IPS-18c (cell line): ENCODE data around the gene WFDC8.
"Not testable (repeated sequence)": the region's sequence is repeated elsewhere in the genome, so short reads cannot be mapped to it uniquely, and the experiment has no call there.

Experiments used
- H3K4me3 ChIP-seq: 2 replicates; pipeline ENCODE4 v1.7.0; 2013; ENCODE audit warnings: low read depth, mild to moderate bottlenecking, low read length, moderate library complexity; ENCODE audit not compliant: insufficient read depth
- H3K9me3 ChIP-seq: one replicate; pipeline ENCODE4 v1.6.1; 2013; ENCODE audit warnings: mild to moderate bottlenecking, low read length, moderate library complexity; ENCODE audit not compliant: control insufficient read depth, insufficient read depth

The WFDC8 gene

DNA sequence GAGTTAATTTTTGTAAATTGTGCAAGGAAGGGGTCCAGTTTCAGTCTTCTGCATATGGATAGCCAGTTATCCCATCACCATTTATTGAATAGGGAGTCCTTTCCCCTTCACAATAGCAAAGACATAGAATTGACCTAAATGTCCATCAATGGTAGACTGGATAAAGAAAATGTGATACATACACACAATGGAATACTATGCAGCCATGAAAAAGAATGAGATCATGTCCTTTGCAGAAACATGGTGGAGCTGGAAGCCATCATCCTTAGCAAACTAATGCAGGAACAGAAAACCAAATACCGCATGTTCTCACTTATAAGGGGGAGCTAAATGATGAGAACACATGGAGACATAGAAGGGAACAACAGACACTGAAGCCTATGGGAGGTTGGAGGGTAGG is 9.4 kb downstream of the WFDC8 start:
- H3K9me3 ChIP-seq, H3K4me3 ChIP-seq: not testable (repeated sequence)

DNA sequence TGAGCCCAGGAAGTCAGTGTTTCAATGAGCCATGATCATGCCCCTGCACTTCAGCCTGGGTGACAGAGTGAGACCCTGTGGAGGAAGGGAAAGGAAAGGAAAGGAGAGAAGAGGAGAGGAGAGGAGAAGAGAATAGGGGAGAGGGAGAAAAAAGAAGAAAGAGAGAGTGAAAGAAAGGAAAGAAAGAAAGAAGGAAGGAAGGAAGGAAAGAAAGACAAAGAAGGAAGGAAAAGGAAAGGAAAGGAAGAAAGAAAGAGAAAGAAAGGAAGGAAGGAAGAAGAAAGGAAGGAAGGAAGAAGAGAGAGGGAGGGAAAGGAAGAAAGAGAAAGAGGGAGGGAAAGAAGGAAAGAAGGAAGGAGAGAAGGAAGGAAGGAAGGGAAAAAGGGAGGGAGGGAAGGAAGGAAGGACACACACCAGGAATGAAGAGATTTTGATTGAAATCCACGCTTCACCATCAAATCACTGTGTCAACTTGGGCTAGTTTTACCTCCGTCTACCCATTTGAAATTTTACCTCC is 14.3 kb downstream of the WFDC8 start:
- no peaks in the 10 kb centered on the region for H3K9me3 ChIP-seq
- H3K4me3 ChIP-seq: no peak overlapping the region

DNA sequence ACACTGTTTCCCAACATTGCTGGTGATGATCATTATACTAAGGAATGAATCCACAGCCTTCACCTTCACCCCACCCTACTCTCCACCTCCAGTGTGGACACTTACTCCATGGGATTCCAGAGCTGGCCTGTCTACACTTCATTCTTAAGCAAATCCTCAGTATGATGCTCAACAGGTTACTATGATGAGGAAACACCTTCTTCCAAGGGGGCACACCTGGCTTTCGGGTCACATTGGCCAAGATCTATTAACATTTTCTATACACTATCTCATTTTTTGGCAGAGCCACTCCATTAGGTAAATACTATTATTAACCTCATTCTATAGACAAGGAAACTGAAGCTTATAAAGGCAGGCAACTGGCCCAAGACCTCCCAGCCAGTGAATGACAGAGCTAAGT is 23.9 kb downstream of the WFDC8 start:
- no peaks in the 10 kb centered on the region for H3K9me3 ChIP-seq
- no peak overlapping the region for H3K4me3 ChIP-seq

DNA sequence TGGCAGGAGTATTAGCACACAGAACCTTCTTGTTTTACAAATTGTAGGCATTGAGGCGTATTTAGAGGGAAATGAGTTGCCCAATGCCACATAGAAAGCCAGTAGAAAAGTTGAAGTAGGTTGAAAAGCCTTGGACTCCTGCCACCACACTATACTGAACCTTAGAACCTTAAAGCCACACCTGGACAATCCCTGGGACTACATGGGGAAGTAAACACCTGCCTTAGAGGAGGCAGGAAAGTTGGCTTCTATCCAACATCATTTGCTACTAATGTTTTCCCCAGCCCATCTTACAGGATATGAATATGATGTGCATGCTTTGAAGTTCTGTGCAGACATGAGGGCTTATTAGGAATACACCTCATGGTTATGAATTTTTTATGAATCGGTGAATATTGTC is 26.6 kb downstream of the WFDC8 start:
- Histone ChIP-seq H3K4me3 (no peak overlapping the region), H3K9me3 (no peaks in the 10 kb centered on the region)

- no peaks in the 10 kb centered on the region for H3K9me3 ChIP-seq
Measured at GRCh38 chr20:45550765-45551164, 28.3 kb downstream of the WFDC8 start.

GRCh38 chr20:45548410-45548809 is 30.7 kb downstream of the WFDC8 start:
- H3K9me3 ChIP-seq: no peaks in the 10 kb centered on the region
- H3K4me3 ChIP-seq: no peak overlapping the region

More at GRCh38 chr20:45550765-45551164, 28.3 kb downstream of the WFDC8 start:
- no peak overlapping the region for H3K4me3 ChIP-seq

- no peak within 1 kb of the TSS for H3K4me3 ChIP-seq
Measured at GRCh38 chr20:45547206-45547770, 31.8 kb downstream of the WFDC8 start, which contains the start of gene EPPIN. EPPIN (minus strand) TSS chr20:45547401; CDS start chr20:45547357, 44 bp downstream.

DNA sequence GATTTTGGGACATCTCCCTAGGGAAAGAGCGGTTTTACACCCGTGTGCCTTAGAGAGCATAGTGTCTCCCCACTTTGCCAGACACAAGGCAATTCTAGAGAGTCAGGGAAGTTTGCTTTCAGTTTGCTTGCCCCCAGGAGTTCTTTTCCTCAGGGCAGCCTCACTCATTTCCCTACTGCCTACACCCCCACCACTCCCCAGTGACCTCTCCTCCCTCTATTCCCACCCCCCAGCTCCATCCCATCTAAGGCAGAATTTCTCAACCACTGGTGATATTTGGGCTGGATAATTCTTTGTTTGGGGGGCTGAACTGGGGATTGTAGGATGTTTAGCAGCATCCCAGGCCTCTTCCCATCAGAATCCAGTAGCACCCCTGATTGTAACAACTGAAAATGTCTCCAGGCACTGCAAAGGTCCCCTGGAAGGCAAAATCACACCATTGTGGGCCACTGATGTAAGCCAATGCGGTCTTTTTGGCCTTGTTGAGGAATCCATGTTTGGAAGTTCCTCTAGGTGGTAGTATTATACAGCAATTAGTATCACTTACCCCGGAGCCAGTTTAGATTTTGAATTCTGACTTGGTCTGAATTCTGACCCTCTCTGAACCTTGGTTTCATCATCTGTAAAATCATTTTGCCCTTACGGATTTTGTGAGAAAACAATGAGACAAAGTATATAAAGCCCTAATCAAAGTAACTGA is 33.2 kb downstream of the WFDC8 start:
- no peaks in the 10 kb centered on the region for H3K9me3 ChIP-seq

More at GRCh38 chr20:45547206-45547770, 31.8 kb downstream of the WFDC8 start, which contains the start of gene EPPIN:
- H3K9me3 ChIP-seq: no peaks in the 10 kb centered on the region

GRCh38 chr20:45545351-45545750 is 33.7 kb downstream of the WFDC8 start:
- H3K4me3 ChIP-seq: no peak overlapping the region
- H3K9me3 ChIP-seq: no peaks in the 10 kb centered on the region

More for the DNA sequence above, 33.2 kb downstream of the WFDC8 start:
- H3K4me3 ChIP-seq: no peak overlapping the region

DNA sequence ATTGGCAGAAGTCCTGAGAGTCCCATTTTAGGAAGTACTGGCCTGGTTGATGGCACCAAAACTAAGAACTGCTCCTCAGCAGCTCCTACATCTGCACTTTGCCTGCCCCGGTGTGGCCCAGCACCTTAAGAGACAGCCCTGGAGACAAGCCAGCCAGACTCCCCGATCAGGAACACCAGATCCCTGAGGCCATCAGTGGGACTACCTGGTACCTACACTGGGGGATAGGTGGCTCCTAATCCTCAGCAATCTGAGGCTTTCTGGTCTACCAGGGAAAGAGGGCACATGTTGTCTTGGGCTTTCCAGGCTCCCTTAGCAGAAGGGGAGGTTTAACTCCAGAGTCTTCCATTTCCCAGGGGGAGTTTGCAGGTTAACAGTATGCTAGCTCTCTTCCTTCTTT is 39.7 kb downstream of the WFDC8 start, which contains the start of gene WFDC6:
WFDC6 (minus strand) TSS at position 101 of the 400 bp plus-strand sequence; CDS start at position 26, 75 bp downstream.
- Histone ChIP-seq H3K4me3 (no peak within 1 kb of the TSS), H3K9me3 (no peaks in the 10 kb centered on the region)

DNA sequence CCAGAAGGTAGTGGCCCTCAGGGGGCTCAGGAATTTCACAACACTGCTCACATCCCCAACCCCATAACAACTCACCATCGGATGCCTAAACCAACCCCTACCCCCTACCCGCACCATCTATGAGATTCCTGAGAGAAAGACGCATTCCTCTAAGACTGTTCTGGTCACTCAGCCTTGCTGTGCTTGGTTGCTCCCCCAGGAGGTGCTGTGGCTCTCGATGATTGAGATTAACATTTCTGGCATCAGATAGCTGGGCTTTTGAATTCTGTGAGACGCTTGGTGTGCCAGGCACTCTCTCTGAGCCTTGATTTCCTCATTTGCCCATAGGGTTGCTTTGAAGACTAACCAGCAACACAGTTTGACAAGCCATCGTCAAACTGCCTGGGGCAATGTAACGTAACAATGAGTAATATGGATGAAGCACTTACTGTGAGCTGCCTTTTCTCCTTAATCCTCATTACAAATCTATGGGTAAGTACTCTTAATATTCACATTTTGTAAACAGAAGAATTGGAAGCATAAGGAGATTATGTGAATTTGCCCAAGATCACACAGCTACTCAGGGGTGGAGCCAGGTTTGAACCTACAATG is 40.8 kb downstream of the WFDC8 start:
- Histone ChIP-seq H3K9me3 (no peaks in the 10 kb centered on the region), H3K4me3 (no peak overlapping the region)

DNA sequence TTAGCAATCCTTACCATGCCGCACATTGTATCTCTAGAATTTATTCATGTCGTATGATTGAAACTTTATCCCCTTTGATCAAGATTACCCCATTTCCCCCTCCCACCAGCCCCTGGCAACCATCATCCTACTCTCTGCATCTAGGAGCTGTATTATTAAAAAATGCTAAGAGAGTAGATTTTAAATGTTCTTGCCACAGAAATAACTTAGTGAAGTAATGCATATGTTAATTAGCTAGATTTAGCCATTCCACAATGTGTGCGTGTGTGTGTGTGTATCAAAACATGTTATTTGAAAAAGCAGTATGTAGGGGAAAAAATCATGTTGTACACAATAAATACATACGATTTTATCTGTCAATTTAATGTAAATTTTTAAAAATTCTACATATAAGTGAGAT is 51.8 kb downstream of the WFDC8 start:
- Histone ChIP-seq H3K9me3 (no peaks in the 10 kb centered on the region), H3K4me3 (no peak overlapping the region)

GRCh38 chr20:45523821-45524220 is 55.3 kb downstream of the WFDC8 start:
- no peaks in the 10 kb centered on the region for H3K9me3 ChIP-seq
- no peak overlapping the region for H3K4me3 ChIP-seq

- no peaks in the 10 kb centered on the region for H3K9me3 ChIP-seq
- H3K4me3 ChIP-seq: no peak overlapping the region
Measured at GRCh38 chr20:45518282-45518681, 60.8 kb downstream of the WFDC8 start.

DNA sequence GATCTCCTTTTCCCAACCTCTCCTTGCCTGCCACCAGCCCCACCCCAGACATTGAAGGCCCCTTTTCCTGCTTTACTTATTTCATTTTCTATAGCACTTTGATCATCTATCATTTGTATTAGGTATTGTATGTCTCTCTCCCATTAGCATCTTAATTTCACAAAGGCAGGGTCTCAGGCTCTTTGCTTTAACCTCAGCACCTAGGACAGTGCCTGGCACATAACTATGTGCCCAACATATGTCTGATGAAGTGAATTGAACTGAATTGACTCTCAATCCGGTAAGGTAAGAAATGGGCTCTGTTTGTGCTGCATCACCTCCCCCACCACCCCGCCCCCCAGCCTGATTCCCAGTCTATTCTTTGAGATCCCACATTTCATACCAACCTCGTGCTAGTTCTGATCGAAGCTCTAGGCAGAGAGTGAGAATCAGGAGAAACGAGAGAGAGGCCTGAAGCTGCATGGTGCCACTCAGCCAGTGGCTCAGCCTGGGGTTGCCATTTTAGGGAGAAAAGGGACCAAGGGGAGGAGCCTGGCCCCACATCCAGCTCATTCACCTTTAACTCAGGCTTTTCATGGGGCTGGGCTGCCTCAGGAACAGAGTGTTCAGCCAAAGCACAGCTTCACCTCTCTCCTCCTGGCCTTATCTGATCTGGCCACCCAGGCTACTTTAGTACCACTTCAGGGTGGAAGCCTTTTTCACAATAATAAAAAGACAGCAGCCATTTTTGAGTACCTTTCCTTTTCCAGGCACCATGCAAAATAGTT is 63.8 kb downstream of the WFDC8 start, which contains the start of gene SPINT3:
SPINT3 (minus strand) TSS at position 476 of the 767 bp plus-strand sequence; CDS start at position 462, 14 bp downstream.
- no peak within 1 kb of the TSS for H3K4me3 ChIP-seq

DNA sequence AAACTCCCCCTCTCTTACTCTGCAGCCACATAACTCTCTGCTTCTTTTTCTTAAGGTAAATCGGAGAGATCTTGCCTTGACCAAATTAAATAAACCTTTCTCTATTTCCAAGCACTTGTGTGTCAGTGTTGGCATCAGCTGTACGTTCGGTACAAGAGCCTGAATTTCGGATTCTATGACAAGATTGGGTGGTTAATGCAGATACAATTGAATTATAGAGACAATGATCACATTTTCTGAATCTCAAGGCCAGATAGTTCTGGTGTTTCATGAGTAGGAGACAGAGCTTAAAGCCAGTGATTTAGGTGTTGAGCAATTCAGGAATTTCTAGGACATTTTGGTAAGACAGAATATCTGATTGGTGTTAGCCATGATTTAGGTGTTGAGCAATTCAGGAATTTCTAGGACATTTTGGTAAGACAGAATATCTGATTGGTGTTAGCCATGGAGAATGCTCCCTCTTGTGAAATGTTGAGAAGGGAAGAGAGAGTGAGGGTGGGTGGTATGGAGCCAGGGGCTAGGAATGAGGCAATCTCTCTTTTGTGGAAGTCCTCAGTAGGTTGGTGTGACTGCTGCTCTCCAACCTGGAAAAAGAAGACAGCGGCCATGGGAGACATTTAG is 68.7 kb downstream of the WFDC8 start:
- H3K9me3 ChIP-seq: peaks cover 2% of the 10 kb centered on the region
- H3K4me3 ChIP-seq: no peak overlapping the region

More for the DNA sequence above, 63.8 kb downstream of the WFDC8 start, which contains the start of gene SPINT3:
- no peaks in the 10 kb centered on the region for H3K9me3 ChIP-seq

- peaks cover 2% of the 10 kb centered on the region for H3K9me3 ChIP-seq
Measured at GRCh38 chr20:45509091-45509490, 70.0 kb downstream of the WFDC8 start.

More at GRCh38 chr20:45509091-45509490, 70.0 kb downstream of the WFDC8 start:
- no peak overlapping the region for H3K4me3 ChIP-seq
